Keratinocyte (primary cell): ENCODE results near the gene SH3PXD2A. TPM values are rescaled to one million over a fixed set of nuclear protein-coding genes. Genes with fewer than 3 reads are reported as not detected.
A peak's percentile ranks its signal among the peaks of the same experiment; 100 is the strongest.

Experiments
- DNase-seq: peaks from one replicate; pipeline ENCODE4 v3.0.0-alpha.2; 2011; ENCODE audit warnings: low read depth, missing footprints, low spot score
- FAIRE-seq: peaks from 2 replicates; lab custom pipeline; 2011; peaks lifted over from hg19 to GRCh38; lab: Jason Lieb, UNC
- H2AFZ ChIP-seq: 2 replicates; pipeline ENCODE4 v1.6.0; 2012; ENCODE audit warnings: low read length, control low read depth, inconsistent platforms; ENCODE audit not compliant: control insufficient read depth
- H3K27ac ChIP-seq: 2 replicates; pipeline ENCODE4 v1.5.1; 2011; ENCODE audit warnings: low read length; ENCODE audit not compliant: control insufficient read depth, insufficient read depth
- H3K27me3 ChIP-seq: 3 replicates; pipeline ENCODE4 v1.6.0; 2011; ENCODE audit warnings: low read length; ENCODE audit not compliant: control insufficient read depth, insufficient read depth; ENCODE audit errors: extremely low read depth
- H3K36me3 ChIP-seq, 2 experiments: 2 replicates in 1 of 2; 3 replicates in 1 of 2; pipeline ENCODE4 v1.5.1; 2011; ENCODE audit warnings: low read length in 2 of 2, mild to moderate bottlenecking in 1 of 2; ENCODE audit not compliant: control insufficient read depth in 2 of 2, insufficient read depth in 2 of 2; ENCODE audit errors: extremely low read depth in 1 of 2
- H3K4me1 ChIP-seq: 3 replicates; pipeline ENCODE4 v1.5.1; 2011; ENCODE audit warnings: low read length; ENCODE audit not compliant: control insufficient read depth, insufficient read depth; ENCODE audit errors: extremely low read depth
- H3K4me2 ChIP-seq: 3 replicates; pipeline ENCODE4 v1.6.0; 2011; ENCODE audit warnings: low read depth, low read length; ENCODE audit not compliant: control insufficient read depth, insufficient read depth; ENCODE audit errors: extremely low read depth
- H3K4me3 ChIP-seq, 3 experiments: fragments of 200-600 bp in 1 of 3; sonication (generic) in 1 of 3; 2 replicates in 2 of 3; 3 replicates in 1 of 3; pipeline ENCODE4 v1.5.1; 2011 to 2016; ENCODE audit warnings: low read length in 3 of 3, mild to moderate bottlenecking in 3 of 3, control low read depth in 2 of 3, inconsistent platforms in 1 of 3, low read depth in 1 of 3, mixed read lengths in 1 of 3, mixed run types in 1 of 3, moderate library complexity in 1 of 3; ENCODE audit not compliant: control insufficient read depth in 2 of 3, insufficient read depth in 2 of 3; ENCODE audit errors: extremely low read depth in 1 of 3
- H3K79me2 ChIP-seq: 2 replicates; pipeline ENCODE4 v1.6.0; 2012; ENCODE audit warnings: low read length; ENCODE audit not compliant: control insufficient read depth, insufficient read depth
- H3K9ac ChIP-seq: 3 replicates; pipeline ENCODE4 v1.6.0; 2011; ENCODE audit warnings: low read length; ENCODE audit not compliant: control insufficient read depth, insufficient read depth; ENCODE audit errors: extremely low read depth
- H3K9me1 ChIP-seq: 3 replicates; pipeline ENCODE4 v1.6.0; 2011; ENCODE audit warnings: low read length; ENCODE audit not compliant: control insufficient read depth, insufficient read depth; ENCODE audit errors: extremely low read depth
- H3K9me3 ChIP-seq: 2 replicates; pipeline ENCODE4 v1.5.1; 2012; ENCODE audit warnings: low read depth, low read length; ENCODE audit not compliant: control insufficient read depth
- H4K20me1 ChIP-seq: 3 replicates; pipeline ENCODE4 v1.6.0; 2011; ENCODE audit warnings: low read length; ENCODE audit not compliant: control insufficient read depth, insufficient read depth; ENCODE audit errors: extremely low read depth
- EZH2 ChIP-seq: IDR thresholded peaks from one replicate; pipeline ENCODE4 v1.6.1; 2012; ENCODE audit warnings: inconsistent platforms, mild to moderate bottlenecking, low read length, moderate library complexity
- dilution Hi-C: fragments of 300-500 bp; cut with MboI; formaldehyde crosslinking; loops from one replicate; pipeline ENCODE4 v1.7.0; 2020; ENCODE audit warnings: low sequenced_read_pairs; ENCODE audit not compliant: extremely low pct_ligation_motif_present
- polyA plus RNA-seq, 5 experiments: library from polyadenylated mRNA; depleted of rRNA in 3 of 5; stranded (reverse) in 3 of 5; stranded (forward) in 1 of 5; unstranded in 1 of 5; fragments of >200 nt; gene quantifications; 1 replicate in 1 of 5; 2 replicates in 3 of 5; 3 replicates in 1 of 5; pipeline versions ENCODE4 v1.2.1 to v1.2.3, GENCODE V29; 2011 to 2012; ENCODE audit warnings: missing spikeins in 2 of 5, low read depth in 1 of 5, low replicate concordance in 1 of 5
- TF ChIP-seq, protein P1 (sequence below), 3 experiments: IDR thresholded peaks in 1 of 3; conservative IDR thresholded peaks in 1 of 3; optimal IDR thresholded peaks in 1 of 3; 2 replicates in 2 of 3; 3 replicates in 1 of 3; pipeline versions ENCODE3 to v1.5.1; 2011; ENCODE audit warnings: low read length in 3 of 3, mild to moderate bottlenecking in 3 of 3, moderate library complexity in 2 of 3, control low read depth in 1 of 3, inconsistent platforms in 1 of 3; ENCODE audit not compliant: insufficient read depth in 2 of 3; ENCODE audit errors: extremely low read depth in 1 of 3

The SH3PXD2A gene
- polyA plus RNA-seq, 1 donor (not counting 4 experiments of a cell fraction or from before 2014, with no cell fraction given) = 33.9 TPM

DNA sequence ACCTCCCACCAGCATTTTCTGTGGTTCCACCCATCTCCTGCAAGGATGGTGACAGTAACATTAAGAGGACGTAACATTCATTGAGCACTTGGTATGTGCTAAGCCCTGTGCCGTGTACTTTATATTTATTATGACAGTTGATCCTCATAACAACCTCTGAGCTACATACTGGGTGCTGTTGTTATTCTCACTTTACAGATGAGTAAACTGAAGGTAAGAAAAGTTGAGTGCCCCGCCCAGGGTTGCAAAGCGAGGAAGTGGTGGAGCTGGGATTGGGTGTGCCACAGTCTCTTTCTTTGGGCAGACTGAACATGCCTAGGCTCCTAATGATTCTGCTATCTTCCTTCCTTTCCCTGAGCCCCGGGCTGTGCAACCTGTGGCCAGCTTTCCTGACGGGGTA lies 107.4 kb downstream of the SH3PXD2A start:
- no peaks in the 10 kb centered on the region for H4K20me1 ChIP-seq
- H3K4me2 ChIP-seq = peak overlapping the region; percentile 76
- H3K79me2 ChIP-seq = peaks cover 52% of the 10 kb centered on the region
- peaks cover 4% of the 10 kb centered on the region for H3K9me1 ChIP-seq
- H3K27me3 ChIP-seq = no peaks in the 10 kb centered on the region
- peaks cover 75% of the 10 kb centered on the region for H3K4me1 ChIP-seq
- FAIRE-seq (peak; percentile 96), DNase-seq (no peak)
- peak overlapping the region in 2 of 3 experiments; percentile 0 to 36 for H3K4me3 ChIP-seq
- no peak overlapping the region for H2AFZ ChIP-seq
- H3K36me3 ChIP-seq = peaks cover 7 to 32% of the 10 kb centered on the region in 2 experiments
- no peak for TF ChIP-seq EZH2
- TF ChIP-seq, protein P1, sequence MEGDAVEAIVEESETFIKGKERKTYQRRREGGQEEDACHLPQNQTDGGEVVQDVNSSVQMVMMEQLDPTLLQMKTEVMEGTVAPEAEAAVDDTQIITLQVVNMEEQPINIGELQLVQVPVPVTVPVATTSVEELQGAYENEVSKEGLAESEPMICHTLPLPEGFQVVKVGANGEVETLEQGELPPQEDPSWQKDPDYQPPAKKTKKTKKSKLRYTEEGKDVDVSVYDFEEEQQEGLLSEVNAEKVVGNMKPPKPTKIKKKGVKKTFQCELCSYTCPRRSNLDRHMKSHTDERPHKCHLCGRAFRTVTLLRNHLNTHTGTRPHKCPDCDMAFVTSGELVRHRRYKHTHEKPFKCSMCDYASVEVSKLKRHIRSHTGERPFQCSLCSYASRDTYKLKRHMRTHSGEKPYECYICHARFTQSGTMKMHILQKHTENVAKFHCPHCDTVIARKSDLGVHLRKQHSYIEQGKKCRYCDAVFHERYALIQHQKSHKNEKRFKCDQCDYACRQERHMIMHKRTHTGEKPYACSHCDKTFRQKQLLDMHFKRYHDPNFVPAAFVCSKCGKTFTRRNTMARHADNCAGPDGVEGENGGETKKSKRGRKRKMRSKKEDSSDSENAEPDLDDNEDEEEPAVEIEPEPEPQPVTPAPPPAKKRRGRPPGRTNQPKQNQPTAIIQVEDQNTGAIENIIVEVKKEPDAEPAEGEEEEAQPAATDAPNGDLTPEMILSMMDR (optimal IDR thresholded peaks at IDR 0.05 in 1 of 3, IDR thresholded peaks at IDR 0.05 in 1 of 3, conservative IDR thresholded peaks at IDR 0.05 in 1 of 3; ENCODE audit: extremely low read depth in 1 of 3, insufficient read depth in 2 of 3, low read length in 3 of 3) = no peak
- dilution Hi-C loops = no loop called here
- H3K9me3 ChIP-seq = no peaks in the 10 kb centered on the region
- H3K9ac ChIP-seq = peak overlapping the region; percentile 75
- H3K27ac ChIP-seq = peak overlapping the region; percentile 93

DNA sequence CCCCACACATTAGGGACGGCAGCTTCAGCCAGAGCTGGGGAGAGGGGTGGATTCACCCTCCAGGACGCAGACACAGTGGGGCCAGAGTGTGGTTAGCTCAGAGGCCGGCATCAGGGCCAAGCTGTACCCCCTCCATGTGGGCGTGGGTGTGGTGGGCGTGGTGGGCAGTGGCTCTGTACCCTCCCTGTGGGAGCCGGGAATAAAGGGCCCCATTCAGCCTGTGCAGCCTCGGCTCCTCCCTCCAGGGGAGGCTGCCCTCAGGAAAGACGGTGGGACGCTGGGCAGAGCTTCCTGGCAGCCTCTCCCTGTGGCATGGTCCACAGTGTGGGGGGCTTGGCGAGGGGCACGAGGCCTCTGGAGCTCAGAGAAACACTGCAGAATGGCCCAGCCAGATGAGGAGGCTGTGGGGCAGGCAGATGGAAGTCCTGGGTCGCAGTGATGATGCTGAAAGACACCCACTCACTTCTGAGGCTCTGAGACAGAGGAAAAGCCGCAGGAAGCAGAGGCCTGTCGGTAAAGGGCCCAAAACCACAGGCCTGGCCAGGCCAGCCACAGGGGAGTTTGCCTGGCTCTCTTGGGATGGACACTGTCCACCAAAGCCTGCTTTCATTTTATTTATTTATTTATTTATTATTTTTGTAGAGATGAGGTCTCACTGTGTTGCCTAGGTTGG lies 108.0 kb downstream of the SH3PXD2A start:
- Histone ChIP-seq H4K20me1 (no peaks in the 10 kb centered on the region), H2AFZ (no peak overlapping the region), H3K4me3 (peak overlapping the region in 2 of 3 experiments; percentile 0 to 18), H3K9me3 (no peaks in the 10 kb centered on the region), H3K36me3 (peaks cover 6 to 31% of the 10 kb centered on the region in 2 experiments), H3K79me2 (peaks cover 53% of the 10 kb centered on the region), H3K27me3 (no peaks in the 10 kb centered on the region), H3K9me1 (peaks cover 4% of the 10 kb centered on the region), H3K4me2 (peak overlapping the region; percentile 76), H3K9ac (peak overlapping the region; percentile 75), H3K4me1 (peaks cover 79% of the 10 kb centered on the region), H3K27ac (peak overlapping the region; percentile 93)
- FAIRE-seq (no peak), DNase-seq (no peak)
- TF ChIP-seq, protein P1 (optimal IDR thresholded peaks at IDR 0.05 in 1 of 3, IDR thresholded peaks at IDR 0.05 in 1 of 3, conservative IDR thresholded peaks at IDR 0.05 in 1 of 3; ENCODE audit: extremely low read depth in 1 of 3, insufficient read depth in 2 of 3, low read length in 3 of 3) = no peak
- no peak for TF ChIP-seq EZH2
- dilution Hi-C loops = no loop called here
